LNCAP (cell line): ENCODE measurements around the gene FBLN2.

ENCODE experiments used
- TF ChIP-seq, protein P1 (sequence below): fragments of 450-650 bp; IDR thresholded peaks from 2 replicates; pipeline ENCODE4 v1.5.1; 2017; ENCODE audit warnings: mild to moderate bottlenecking

FBLN2 gene

DNA sequence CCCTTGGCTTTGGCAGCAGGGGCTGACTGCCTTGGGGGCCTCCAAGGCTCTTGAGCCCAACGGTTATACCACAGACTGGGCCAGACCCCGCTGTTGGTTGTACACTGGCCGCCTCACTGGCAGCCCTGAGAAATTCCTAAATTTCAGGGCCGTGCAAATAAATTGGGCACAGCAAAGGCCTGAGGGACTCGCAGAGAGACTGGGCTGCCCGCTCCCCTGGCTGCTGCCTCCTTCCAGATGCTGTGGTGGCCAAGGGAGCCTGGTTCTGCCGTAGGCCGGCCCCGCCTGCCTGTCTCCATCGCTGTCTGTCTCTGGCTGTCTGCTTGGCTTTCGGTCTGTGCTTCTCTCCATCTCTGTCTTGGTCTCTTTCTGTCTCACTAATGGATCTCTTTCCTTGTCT, 9.0 kb downstream of the FBLN2 start:
- TF ChIP-seq, protein P1, sequence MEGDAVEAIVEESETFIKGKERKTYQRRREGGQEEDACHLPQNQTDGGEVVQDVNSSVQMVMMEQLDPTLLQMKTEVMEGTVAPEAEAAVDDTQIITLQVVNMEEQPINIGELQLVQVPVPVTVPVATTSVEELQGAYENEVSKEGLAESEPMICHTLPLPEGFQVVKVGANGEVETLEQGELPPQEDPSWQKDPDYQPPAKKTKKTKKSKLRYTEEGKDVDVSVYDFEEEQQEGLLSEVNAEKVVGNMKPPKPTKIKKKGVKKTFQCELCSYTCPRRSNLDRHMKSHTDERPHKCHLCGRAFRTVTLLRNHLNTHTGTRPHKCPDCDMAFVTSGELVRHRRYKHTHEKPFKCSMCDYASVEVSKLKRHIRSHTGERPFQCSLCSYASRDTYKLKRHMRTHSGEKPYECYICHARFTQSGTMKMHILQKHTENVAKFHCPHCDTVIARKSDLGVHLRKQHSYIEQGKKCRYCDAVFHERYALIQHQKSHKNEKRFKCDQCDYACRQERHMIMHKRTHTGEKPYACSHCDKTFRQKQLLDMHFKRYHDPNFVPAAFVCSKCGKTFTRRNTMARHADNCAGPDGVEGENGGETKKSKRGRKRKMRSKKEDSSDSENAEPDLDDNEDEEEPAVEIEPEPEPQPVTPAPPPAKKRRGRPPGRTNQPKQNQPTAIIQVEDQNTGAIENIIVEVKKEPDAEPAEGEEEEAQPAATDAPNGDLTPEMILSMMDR = no peak

DNA sequence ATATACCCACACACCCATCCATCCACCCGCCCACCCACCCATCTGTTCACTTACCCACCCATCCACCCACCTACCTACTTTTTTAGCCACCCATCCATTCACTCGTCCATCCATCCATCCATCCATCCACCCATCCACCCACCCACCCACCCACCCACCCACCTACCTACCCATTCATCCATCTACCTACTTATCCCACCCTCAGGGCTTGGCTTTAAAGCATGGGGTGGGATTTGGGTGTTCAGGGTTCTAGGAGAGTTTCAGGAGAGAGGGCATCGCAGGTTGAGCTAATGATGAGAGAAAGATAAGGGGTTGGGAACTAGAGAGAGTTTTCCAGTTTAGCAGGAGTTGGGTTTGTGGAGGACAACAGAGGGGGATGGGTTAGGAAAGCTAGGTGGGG, 9.7 kb downstream of the FBLN2 start:
- TF ChIP-seq, protein P1 = no peak

DNA sequence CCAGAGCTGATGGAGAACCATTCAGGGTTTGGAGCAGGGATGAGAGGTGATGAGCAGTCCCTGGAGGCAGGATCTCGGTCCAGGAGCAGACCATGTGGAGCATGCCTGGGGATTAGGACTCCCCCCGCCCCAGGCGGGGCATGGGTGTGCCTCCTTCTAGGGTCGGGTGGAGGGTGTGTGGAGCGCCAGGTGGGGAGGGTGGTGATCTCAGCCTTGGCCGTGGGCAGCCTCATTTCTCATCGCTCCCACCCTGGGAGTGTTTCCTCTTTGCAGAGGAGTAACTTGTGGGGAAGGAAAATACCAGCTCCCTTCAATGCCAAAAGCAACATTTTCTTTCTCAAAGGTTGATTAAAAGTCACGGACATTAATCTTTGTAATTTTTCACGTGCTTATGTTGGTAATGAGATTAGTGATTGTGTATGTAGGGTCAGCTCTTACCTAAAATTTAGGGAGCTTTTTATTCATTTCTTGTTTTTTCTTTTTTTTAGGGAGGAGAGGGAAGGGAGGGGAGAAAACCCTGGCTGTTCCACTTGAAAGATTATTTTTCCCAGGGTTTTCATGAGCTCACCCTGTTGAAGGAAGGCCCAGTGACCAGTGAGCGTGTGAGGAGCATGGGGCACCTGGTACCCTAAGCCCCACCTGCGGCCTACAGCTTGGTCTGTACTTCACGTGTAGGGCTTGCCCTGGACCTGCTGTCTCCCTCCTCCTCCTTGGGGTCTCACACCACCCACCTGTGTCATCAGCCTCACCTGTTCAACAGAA, 11.0 kb downstream of the FBLN2 start:
- TF ChIP-seq, protein P1 = no peak

DNA sequence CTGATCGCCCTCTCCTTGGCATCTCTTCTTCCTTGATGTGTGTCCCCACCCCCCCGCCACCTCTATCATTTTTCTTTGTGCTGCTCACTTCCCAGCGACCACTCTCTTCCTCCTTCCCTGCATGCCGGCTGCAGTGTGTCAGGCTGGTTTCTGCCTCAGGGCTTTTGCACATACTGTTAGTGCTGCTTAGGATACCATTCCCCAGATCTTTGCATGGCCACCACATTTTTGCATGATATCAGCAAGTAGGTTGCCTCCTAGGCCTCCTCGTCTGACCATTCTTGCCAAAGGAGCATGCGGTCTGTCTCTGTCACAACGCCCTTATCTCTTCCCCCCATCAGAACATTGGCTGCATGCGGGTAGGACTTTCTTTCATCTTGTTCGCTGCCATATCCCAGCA, 12.5 kb downstream of the FBLN2 start:
- TF ChIP-seq, protein P1 = no peak

DNA sequence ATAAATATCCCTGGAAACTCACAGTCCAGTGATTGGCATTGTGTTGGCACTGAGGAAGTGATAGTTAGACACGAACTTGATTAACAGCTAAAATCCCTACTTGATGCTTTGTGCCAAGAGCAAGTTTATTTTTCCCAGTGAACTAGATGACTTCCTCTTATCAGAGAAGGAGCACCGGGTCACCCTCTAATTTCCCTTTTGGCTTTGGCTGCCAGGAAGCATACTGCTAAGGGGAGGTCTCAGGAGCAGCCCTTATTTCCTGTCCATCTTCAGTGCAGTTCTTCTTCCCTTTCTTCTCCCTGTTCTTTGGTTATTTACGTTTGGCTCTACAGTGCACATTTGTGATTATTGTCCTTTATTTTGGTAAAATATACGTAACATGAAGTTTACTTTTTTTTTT, 13.0 kb downstream of the FBLN2 start:
- TF ChIP-seq, protein P1 = no peak

DNA sequence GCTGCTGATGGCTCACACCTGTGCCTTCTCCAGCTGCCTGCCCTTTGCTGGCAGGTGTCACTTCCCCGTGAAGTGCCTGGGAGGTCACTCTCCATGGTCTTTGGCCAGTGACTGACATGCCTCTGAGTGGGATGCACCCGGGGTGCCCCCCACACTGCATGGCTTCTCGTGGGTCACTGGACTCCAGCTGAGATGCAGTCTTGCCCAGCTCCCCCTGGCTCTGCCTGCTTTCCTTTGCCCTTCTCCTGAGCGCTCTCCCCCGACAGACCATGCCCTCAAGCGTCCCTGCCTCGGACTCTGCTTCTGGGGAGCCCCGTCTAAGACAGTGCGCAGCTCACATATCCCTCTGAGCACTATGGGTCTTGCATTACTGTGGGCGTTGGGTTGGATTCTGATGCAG, 14.4 kb downstream of the FBLN2 start:
- TF ChIP-seq, protein P1 = no peak

DNA sequence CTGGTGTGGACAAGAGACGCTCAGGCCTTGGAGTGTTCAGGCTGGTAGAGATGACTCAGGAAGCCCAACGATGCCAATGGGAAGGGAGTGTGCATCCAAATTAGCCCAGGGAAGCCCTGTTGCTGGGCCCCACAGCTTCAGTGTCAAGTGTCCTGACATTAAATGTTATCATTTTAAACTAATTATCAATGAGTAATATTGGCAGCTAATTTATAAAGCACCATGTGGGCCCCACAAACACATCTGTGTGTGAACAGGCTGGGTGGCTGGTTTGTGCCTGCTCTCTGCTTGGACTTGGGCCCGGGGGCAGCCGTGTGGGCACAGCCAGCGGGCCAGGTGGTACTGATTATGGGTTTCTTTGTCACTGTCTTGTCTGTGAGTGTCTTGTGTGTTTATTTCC, 15.0 kb downstream of the FBLN2 start:
- TF ChIP-seq, protein P1 = no peak
